ENCODE measurements around the gene ENTPD1. TPM values are rescaled to one million over a fixed set of nuclear protein-coding genes. Genes with fewer than 3 reads are reported as not detected.

ENTPD1 gene
- total RNA-seq, 1 experiment from 2014 or later, result 0.37 TPM

- ChIA-PET CTCF (interaction anchor here (1.2 kb wide), 1 partner anchor 196 kb away, joined by 4 read pairs; the partner anchor contains the start of gene TCTN3), RAD21 (ENCODE audit: low non-redundant PET in 1 of 2, low total read pairs in 2 of 2, uncharacterized antibody in 2 of 2, unreplicated experiment in 2 of 2) (no interaction called here), POLR2A (no interaction called here)
- Histone ChIP-seq H2AFZ (ENCODE audit: low read depth, low read length, poor library complexity, severe bottlenecking) (no peak overlapping the region), H3K9ac (ENCODE audit: low read length) (no peak overlapping the region), H3K4me1 (ENCODE audit: control insufficient read depth in 1 of 2, insufficient read depth in 2 of 2, low read length in 2 of 2) (no peaks in the 10 kb centered on the region), H3K4me3 (replicated peaks in 1 of 2; ENCODE audit: low read depth in 1 of 2, low read length in 2 of 2) (no peak overlapping the region), H3K9me3 (ENCODE audit: control insufficient read depth in 1 of 2, insufficient read depth in 1 of 2, low read depth in 1 of 2, low read length in 2 of 2) (no peaks in the 10 kb centered on the region), H3K9me2 (ENCODE audit: insufficient read depth) (no peaks in the 10 kb centered on the region), H3K36me3 (ENCODE audit: control insufficient read depth in 1 of 2, insufficient read depth in 2 of 2, low read length in 2 of 2) (no peaks in the 10 kb centered on the region), H4K20me1 (ENCODE audit: insufficient read depth) (no peaks in the 10 kb centered on the region), H3K79me2 (ENCODE audit: insufficient read depth, low read length) (no peaks in the 10 kb centered on the region), H3K27ac (ENCODE audit: low read depth, low read length) (no peak overlapping the region), H3K27me3 (ENCODE audit: insufficient read depth, low read length) (no peaks in the 10 kb centered on the region), H3K4me2 (ENCODE audit: low read length) (no peak overlapping the region)
- intact Hi-C loops (cut with micrococcal nuclease), result no loop called here
- ATAC-seq, result no peak
- no peak for TF ChIP-seq POLR2AphosphoS5 (IDR thresholded peaks at IDR 0.05; ENCODE audit: low read depth, low read length)
- TF ChIP-seq CBX3 (IDR thresholded peaks at IDR 0.05; ENCODE audit: low read depth), result no peak
- no peak for TF ChIP-seq POLR2A (IDR thresholded peaks at IDR 0.05; ENCODE audit: borderline replicate concordance, extremely low read depth, insufficient read depth, insufficient read length)
- TF ChIP-seq ATF3 (IDR thresholded peaks at IDR 0.05), result no peak
- TF ChIP-seq, protein P1, sequence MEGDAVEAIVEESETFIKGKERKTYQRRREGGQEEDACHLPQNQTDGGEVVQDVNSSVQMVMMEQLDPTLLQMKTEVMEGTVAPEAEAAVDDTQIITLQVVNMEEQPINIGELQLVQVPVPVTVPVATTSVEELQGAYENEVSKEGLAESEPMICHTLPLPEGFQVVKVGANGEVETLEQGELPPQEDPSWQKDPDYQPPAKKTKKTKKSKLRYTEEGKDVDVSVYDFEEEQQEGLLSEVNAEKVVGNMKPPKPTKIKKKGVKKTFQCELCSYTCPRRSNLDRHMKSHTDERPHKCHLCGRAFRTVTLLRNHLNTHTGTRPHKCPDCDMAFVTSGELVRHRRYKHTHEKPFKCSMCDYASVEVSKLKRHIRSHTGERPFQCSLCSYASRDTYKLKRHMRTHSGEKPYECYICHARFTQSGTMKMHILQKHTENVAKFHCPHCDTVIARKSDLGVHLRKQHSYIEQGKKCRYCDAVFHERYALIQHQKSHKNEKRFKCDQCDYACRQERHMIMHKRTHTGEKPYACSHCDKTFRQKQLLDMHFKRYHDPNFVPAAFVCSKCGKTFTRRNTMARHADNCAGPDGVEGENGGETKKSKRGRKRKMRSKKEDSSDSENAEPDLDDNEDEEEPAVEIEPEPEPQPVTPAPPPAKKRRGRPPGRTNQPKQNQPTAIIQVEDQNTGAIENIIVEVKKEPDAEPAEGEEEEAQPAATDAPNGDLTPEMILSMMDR (IDR thresholded peaks at IDR 0.05 in 2 of 3, conservative IDR thresholded peaks at IDR 0.05 in 1 of 3; ENCODE audit: borderline replicate concordance in 1 of 3, insufficient read depth in 1 of 3, low read depth in 2 of 3, low read length in 2 of 3), result no peak
- no peak for TF ChIP-seq EZH2phosphoT487 (IDR thresholded peaks at IDR 0.05; ENCODE audit: borderline replicate concordance)
- TF ChIP-seq ZBTB33 (IDR thresholded peaks at IDR 0.05; ENCODE audit: extremely low read depth, insufficient replicate concordance, low read length), result no peak
- DNase-seq (ENCODE audit: low read depth, low spot score), result no peak
- no TSS peak for BruUV-seq (replicated peaks)
Measured at GRCh38 chr10:95889830-95890229, 133.9 kb downstream of the ENTPD1 start.
